Endometrium (tissue), 2 donors: ENCODE measurements around the gene TEX48.

Source experiments
- FAIRE-seq: peaks from 2 replicates; lab custom pipeline; 2012; peaks lifted over from hg19 to GRCh38; lab: Jason Lieb, UNC
- donor health status: control.
- donor health status: control.

The TEX48 gene

GRCh38 chr9:114621561-114621960 lies 60.4 kb downstream of the TEX48 start:
- FAIRE-seq: no peak

DNA sequence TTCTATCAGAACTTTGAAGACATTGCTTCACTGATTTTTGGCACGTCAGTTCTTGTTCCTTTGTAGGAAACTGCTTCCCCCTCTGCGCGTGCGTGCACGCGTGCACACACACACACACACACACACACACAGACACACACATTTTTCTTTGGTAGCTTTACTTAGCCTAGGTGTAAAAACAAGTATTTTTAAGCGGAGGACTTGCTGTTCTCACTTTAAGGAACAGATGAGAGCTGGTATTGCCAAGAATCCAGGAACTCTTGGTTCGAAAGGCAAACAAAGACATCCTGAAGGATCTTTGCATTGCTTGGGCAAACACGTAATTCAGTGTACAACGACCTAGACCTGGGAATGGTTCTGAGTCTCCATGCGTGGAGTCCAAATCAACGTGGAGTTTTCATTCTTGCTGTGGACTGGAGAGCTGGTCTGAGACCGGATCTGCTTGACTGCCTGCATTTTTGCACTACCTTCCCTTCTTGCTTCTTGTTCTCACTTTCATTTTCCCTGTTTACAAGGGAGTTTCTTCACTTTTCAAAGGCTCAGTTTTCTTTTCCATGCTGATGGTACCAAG lies 62.7 kb downstream of the TEX48 start:
- no peak for FAIRE-seq

DNA sequence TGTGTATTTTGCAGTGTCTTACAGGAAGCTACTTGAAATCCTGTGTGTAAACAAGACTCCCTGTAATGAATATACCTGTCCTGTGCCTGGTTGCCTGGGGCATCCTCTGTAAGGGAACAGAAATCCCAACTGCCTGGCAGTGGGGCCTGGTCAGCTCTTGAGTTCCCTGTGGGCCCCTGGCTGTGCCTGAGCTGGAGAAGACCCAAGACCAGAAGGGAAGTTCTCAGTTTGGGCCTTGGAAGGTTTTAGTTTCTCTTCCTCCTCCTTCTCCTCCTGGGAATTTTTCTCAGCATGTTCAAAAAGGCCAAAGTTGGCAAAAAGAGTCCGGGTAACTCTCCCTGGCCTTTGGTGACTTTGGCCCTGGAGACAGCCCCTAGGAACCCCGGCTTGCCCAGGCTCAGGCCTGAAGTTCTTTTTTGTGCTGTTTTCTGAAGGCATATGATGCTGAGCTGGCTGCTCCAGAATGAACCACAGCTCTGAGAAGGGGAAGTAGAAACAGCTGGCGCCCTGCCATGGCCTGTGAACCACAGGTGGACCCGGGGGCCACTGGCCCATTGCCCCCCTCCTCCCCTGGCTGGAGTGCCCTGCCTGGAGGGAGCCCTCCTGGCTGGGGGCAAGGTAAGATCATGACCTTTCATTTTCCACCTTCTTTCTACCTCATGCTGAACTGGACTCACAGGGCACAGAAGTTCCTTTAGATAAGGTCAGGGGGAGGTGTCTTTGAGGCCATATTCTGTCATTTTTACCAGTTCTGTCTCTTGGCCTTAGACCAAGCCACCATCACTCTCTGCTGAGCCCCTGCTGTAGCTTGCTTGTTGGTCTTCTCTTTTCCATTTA lies 65.1 kb downstream of the TEX48 start:
- FAIRE-seq: no peak
